ENCODE results near the gene BCL3. TPM values are rescaled to one million over a fixed set of nuclear protein-coding genes. Genes with fewer than 3 reads are reported as not detected.
A peak's percentile ranks its signal among the peaks of the same experiment; 100 is the strongest.

BCL3 gene
- total RNA-seq, 4 donors from 2014 or later, result 7.2 to 15.7 (median 8.5) TPM

DNA sequence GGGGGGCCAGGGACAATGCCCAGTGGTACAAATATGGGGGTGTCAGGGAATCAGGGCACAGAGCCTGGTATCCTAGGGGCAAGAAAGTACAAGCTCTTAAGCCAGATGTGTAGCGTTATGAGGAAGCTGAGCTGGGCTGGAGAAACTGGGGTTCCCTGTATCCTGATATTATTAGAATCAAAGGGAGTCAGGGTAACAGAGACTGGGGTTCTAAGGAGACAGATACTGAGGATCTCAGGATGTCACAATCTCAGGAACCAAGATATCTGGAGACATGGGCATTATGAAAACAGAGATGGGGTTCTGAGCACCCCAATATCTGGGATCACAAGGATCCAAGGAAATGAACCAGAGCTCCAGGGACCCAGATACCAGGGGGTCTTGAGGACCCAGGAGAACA lies 784 bp downstream of the BCL3 start:
- TF ChIP-seq, protein P1, sequence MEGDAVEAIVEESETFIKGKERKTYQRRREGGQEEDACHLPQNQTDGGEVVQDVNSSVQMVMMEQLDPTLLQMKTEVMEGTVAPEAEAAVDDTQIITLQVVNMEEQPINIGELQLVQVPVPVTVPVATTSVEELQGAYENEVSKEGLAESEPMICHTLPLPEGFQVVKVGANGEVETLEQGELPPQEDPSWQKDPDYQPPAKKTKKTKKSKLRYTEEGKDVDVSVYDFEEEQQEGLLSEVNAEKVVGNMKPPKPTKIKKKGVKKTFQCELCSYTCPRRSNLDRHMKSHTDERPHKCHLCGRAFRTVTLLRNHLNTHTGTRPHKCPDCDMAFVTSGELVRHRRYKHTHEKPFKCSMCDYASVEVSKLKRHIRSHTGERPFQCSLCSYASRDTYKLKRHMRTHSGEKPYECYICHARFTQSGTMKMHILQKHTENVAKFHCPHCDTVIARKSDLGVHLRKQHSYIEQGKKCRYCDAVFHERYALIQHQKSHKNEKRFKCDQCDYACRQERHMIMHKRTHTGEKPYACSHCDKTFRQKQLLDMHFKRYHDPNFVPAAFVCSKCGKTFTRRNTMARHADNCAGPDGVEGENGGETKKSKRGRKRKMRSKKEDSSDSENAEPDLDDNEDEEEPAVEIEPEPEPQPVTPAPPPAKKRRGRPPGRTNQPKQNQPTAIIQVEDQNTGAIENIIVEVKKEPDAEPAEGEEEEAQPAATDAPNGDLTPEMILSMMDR (IDR thresholded peaks at IDR 0.05 in 4 of 5, conservative IDR thresholded peaks at IDR 0.05 in 1 of 5), result no peak
- no peak for TF ChIP-seq POLR2A (IDR thresholded peaks at IDR 0.05)
- Histone ChIP-seq H3K9me3 (no peaks in the 10 kb centered on the region), H3K4me1 (peaks cover 47 to 59% of the 10 kb centered on the region in 2 donors), H3K27me3 (no peaks in the 10 kb centered on the region), H3K4me3 (peak overlapping the region; percentile 61 to 87 (median 72)), H3K36me3 (peaks cover 0 to 16% of the 10 kb centered on the region in 2 donors), H3K27ac (peak overlapping the region; percentile 91 to 97 (median 95))
- DNase-seq (no peak), ATAC-seq (no peak)
- in situ Hi-C loops (cut with MboI; ENCODE audit: low sequenced_read_pairs in 4 of 4) (no loop called here), intact Hi-C loops (cut with DNase I; ENCODE audit: low total_unique reads) (loop anchor here (5.0 to 10.0 kb wide), 3 partner anchors 206 to 1018 kb away; partner anchors contain the start of genes CLPTM1, PPP1R37 and SIX5)

DNA sequence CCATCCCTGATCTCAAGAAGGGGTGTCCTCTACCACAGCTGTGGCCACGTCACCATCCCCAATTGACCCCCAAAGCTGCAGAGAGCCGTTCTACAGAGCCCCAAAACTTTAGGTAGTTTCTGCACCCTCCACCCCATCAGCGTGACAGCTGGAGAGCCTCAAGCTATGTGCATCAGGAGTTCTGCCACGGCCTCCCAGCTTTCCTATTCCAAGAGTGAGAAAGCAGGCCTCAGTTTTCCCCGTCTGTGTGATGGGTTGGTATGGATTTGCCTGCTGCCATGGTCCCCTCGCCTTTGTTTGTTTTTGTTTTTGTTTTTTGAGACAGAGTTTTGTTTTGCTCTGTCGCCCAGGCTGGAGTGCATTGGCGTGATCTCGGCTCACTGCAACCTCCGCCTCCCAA lies 1.5 kb downstream of the BCL3 start:
- H3K4me1 ChIP-seq, result peaks cover 50 to 58% of the 10 kb centered on the region in 2 donors
- in situ Hi-C loops (cut with MboI; ENCODE audit: low sequenced_read_pairs in 4 of 4), result no loop called here

DNA sequence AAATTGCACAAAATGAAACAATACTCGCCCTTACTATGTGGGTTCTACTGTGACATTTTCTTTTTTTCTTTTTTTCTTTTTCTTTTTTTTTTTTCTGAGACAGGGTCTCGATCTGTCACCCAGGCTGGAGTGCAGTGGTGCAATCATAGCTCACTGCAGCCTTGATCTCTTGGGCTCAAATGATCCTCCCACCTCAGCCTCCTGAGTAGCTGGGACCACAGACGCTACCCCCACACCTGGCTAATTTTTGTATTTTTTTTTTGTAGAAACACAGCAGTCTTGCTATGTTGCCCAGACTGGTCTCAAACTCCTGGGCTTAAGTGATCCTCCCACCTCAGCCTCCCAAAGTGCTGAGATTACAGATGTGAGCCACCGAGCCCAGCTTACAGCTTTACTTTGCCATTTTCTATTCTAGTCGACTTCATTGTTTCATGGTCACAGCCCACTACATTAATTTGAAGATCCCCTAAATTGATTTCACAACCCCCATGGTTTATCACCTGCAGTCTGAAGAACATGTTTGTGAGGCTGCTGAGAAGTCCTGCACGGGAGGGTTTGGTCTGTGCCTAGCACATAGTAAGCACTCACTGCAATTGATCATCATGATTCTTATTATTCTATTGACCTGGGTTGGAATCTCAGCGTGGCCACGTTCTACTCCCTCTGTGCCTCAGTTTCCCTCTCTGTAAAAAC lies 3.8 kb downstream of the BCL3 start:
- ATAC-seq (no peak), DNase-seq (no peak)
- Histone ChIP-seq H3K27ac (peak overlapping the region in 3 of 4 donors; percentile 91 to 96 (median 92)), H3K36me3 (peaks cover 0 to 16% of the 10 kb centered on the region in 2 donors), H3K27me3 (no peaks in the 10 kb centered on the region), H3K4me3 (peak overlapping the region in 3 of 4 donors; percentile 48 to 67 (median 54)), H3K9me3 (no peaks in the 10 kb centered on the region), H3K4me1 (peaks cover 64 to 66% of the 10 kb centered on the region in 2 donors)
- TF ChIP-seq, protein P1 (IDR thresholded peaks at IDR 0.05 in 4 of 5, conservative IDR thresholded peaks at IDR 0.05 in 1 of 5), result no peak
- TF ChIP-seq POLR2A (IDR thresholded peaks at IDR 0.05), result no peak
- in situ Hi-C loops (cut with MboI; ENCODE audit: low sequenced_read_pairs in 4 of 4) (no loop called here), intact Hi-C loops (cut with DNase I; ENCODE audit: low total_unique reads) (no loop called here)

More for the DNA sequence above, 1.5 kb downstream of the BCL3 start:
- peaks cover 0 to 16% of the 10 kb centered on the region in 2 donors for H3K36me3 ChIP-seq
- DNase-seq (no peak), ATAC-seq (no peak)
- peak overlapping the region; percentile 61 to 87 (median 72) for H3K4me3 ChIP-seq
- peak overlapping the region; percentile 91 to 97 (median 95) for H3K27ac ChIP-seq
- intact Hi-C loops (cut with DNase I; ENCODE audit: low total_unique reads), result loop anchor here (5.0 to 10.0 kb wide), 3 partner anchors 205 to 1017 kb away; partner anchors contain the start of genes CLPTM1, PPP1R37 and SIX5
- H3K27me3 ChIP-seq, result no peaks in the 10 kb centered on the region
- H3K9me3 ChIP-seq, result no peaks in the 10 kb centered on the region
- TF ChIP-seq, protein P1 (IDR thresholded peaks at IDR 0.05 in 4 of 5, conservative IDR thresholded peaks at IDR 0.05 in 1 of 5), result no peak
- TF ChIP-seq POLR2A (IDR thresholded peaks at IDR 0.05), result no peak

DNA sequence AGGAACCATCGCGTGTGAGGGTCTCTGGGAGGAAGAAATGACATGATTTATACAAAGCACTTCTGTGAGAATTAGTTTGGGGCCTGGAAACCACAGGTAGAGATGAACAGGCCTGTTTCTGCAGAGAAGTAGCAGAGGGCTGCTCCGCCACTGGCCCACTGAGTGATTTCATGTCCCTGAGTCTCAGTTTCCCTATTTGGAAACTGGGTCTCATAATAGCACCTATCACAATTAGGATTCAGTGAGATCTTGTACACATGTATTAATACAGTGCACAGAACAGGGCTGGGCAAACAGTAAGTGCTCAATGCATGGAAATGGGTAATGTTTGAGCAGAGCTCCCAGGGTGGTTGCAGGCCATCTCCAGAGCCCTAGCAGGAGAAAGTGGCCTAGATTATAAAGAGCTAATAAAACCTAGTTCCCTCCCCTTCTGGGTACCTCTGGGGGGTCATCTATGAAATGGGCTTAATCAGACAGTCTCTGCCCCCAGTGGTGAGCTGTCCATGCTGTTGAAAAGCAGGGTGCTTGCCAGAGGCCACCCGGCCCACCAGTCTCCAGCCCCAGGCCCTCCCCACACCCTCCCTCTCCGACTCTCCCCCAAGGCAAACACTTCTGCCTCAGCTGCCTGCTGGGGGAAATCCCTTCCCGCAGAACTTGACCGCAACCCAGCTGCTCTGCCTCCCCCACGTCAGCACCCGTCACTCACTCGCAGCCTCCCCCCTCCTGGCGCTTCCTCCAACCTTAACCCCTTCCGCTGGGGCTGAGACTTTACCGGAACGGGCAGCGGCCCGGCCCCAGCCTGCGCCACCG lies 4.5 kb downstream of the BCL3 start:
- Histone ChIP-seq H3K9me3 (no peaks in the 10 kb centered on the region), H3K36me3 (peaks cover 0 to 16% of the 10 kb centered on the region in 2 donors), H3K4me3 (peak overlapping the region; percentile 48 to 67 (median 54)), H3K27me3 (no peaks in the 10 kb centered on the region), H3K27ac (peak overlapping the region; percentile 86 to 96 (median 92)), H3K4me1 (peaks cover 66 to 70% of the 10 kb centered on the region in 2 donors)
- DNase-seq (peak; percentile 79 to 88), ATAC-seq (peak; percentile 47 to 58)
- intact Hi-C loops (cut with DNase I; ENCODE audit: low total_unique reads), result no loop called here
- in situ Hi-C loops (cut with MboI; ENCODE audit: low sequenced_read_pairs in 4 of 4), result no loop called here
- peak; percentile 41 to 52 for TF ChIP-seq POLR2A (IDR thresholded peaks at IDR 0.05)
- TF ChIP-seq, protein P1 (IDR thresholded peaks at IDR 0.05 in 4 of 5, conservative IDR thresholded peaks at IDR 0.05 in 1 of 5), result no peak
